HepG2 (cell line): Measurements from ENCODE around the gene FMNL2.

Source experiments
- EZH2 ChIP-seq: conservative IDR thresholded peaks from 2 replicates; pipeline ENCODE4 v1.6.1; 2012; ENCODE audit warnings: mild to moderate bottlenecking, low read depth, low read length, moderate library complexity
- GABPA ChIP-seq, 2 experiments: IDR thresholded peaks; 2 replicates each; pipeline ENCODE4 v1.6.1; 2011 to 2016; ENCODE audit warnings: low read depth in 2 of 2, low read length in 1 of 2, missing biosample characterization in 1 of 2, missing genetic modification characterization in 1 of 2
- MAFK ChIP-seq, 2 experiments: IDR thresholded peaks in 1 of 2; conservative IDR thresholded peaks in 1 of 2; 2 replicates each; pipeline ENCODE4 v1.6.1; 2011; ENCODE audit warnings: improper control_type of control experiment in 2 of 2, low read length in 2 of 2
- NBN ChIP-seq: fragments of 450-650 bp; conservative IDR thresholded peaks from 2 replicates; pipeline ENCODE4 v1.6.1; 2017
- ZNF350 ChIP-seq: sonication (generic); formaldehyde crosslinking; IDR thresholded peaks from 2 replicates; pipeline ENCODE4 v1.4.0; 2020; ENCODE audit warnings: mild to moderate bottlenecking, low read depth, missing genetic modification reagents, borderline replicate concordance
- ZNF777 ChIP-seq: sonication (generic); formaldehyde crosslinking; IDR thresholded peaks from 2 replicates; pipeline ENCODE4 v1.4.0; 2020; ENCODE audit warnings: missing genetic modification reagents
- TF ChIP-seq, protein P1 (sequence below): IDR thresholded peaks from 2 replicates; pipeline ENCODE4 v1.6.1; 2016; ENCODE audit warnings: control low read depth
- TF ChIP-seq, protein P2 (sequence below): sonication (generic); formaldehyde crosslinking; IDR thresholded peaks from 2 replicates; pipeline ENCODE4 v1.4.0; 2020; ENCODE audit warnings: mild to moderate bottlenecking, missing genetic modification reagents, borderline replicate concordance
- TF ChIP-seq, protein P3 (sequence below): sonication (generic); formaldehyde crosslinking; IDR thresholded peaks from 2 replicates; pipeline ENCODE4 v1.5.0; 2020; ENCODE audit warnings: missing genetic modification reagents
- TF ChIP-seq, protein P4 (sequence below): sonication (generic); formaldehyde crosslinking; IDR thresholded peaks from 2 replicates; pipeline ENCODE4 v1.8.0; 2022; ENCODE audit warnings: mild to moderate bottlenecking, missing genetic modification reagents, borderline replicate concordance

DNA sequence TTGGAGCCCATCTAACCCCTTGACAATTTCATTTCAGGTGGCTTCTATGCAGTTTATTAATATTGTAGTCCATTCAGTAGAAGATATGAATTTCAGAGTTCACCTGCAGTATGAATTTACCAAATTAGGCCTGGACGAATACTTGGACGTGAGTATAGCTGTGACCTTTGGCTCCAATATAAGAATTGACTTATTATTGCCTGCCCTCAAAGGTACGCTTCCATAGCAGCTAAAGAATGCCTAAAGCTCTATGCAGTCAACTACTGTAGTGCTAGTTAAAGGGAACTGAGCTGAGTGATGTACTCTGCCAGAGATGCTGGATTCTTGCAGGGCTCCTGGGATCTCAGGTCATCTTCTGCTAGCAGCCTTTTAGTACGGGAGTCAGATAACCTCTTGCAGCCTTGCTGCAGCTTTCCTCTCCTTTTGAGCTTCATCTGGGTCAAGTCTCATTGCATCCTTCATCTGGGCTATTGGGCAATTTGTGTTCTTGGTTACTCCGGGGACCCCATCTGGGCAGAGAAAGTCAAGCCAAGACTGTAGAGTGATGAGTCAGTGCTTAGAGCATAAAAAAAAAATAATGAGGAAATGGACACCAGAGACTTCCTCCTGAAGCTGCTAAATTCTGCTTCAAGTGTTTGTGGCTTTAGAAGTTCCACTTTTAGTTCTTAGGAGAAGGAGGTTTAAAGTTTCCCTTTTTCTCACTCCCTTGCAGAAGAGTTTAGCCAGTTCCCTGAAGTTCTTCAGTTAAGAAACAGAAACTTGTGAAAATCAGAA lies 276.7 kb downstream of the FMNL2 start:
- TF ChIP-seq, protein P1, sequence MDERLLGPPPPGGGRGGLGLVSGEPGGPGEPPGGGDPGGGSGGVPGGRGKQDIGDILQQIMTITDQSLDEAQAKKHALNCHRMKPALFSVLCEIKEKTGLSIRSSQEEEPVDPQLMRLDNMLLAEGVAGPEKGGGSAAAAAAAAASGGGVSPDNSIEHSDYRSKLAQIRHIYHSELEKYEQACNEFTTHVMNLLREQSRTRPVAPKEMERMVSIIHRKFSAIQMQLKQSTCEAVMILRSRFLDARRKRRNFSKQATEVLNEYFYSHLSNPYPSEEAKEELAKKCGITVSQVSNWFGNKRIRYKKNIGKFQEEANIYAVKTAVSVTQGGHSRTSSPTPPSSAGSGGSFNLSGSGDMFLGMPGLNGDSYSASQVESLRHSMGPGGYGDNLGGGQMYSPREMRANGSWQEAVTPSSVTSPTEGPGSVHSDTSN (CRISPR knock-in tag) = no peak
- TF ChIP-seq NBN = no peak
- TF ChIP-seq, protein P2, sequence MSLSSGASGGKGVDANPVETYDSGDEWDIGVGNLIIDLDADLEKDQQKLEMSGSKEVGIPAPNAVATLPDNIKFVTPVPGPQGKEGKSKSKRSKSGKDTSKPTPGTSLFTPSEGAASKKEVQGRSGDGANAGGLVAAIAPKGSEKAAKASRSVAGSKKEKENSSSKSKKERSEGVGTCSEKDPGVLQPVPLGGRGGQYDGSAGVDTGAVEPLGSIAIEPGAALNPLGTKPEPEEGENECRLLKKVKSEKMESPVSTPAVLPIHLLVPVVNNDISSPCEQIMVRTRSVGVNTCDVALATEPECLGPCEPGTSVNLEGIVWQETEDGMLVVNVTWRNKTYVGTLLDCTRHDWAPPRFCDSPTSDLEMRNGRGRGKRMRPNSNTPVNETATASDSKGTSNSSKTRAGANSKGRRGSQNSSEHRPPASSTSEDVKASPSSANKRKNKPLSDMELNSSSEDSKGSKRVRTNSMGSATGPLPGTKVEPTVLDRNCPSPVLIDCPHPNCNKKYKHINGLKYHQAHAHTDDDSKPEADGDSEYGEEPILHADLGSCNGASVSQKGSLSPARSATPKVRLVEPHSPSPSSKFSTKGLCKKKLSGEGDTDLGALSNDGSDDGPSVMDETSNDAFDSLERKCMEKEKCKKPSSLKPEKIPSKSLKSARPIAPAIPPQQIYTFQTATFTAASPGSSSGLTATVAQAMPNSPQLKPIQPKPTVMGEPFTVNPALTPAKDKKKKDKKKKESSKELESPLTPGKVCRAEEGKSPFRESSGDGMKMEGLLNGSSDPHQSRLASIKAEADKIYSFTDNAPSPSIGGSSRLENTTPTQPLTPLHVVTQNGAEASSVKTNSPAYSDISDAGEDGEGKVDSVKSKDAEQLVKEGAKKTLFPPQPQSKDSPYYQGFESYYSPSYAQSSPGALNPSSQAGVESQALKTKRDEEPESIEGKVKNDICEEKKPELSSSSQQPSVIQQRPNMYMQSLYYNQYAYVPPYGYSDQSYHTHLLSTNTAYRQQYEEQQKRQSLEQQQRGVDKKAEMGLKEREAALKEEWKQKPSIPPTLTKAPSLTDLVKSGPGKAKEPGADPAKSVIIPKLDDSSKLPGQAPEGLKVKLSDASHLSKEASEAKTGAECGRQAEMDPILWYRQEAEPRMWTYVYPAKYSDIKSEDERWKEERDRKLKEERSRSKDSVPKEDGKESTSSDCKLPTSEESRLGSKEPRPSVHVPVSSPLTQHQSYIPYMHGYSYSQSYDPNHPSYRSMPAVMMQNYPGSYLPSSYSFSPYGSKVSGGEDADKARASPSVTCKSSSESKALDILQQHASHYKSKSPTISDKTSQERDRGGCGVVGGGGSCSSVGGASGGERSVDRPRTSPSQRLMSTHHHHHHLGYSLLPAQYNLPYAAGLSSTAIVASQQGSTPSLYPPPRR (CRISPR knock-in tag) = no peak
- TF ChIP-seq, protein P3, sequence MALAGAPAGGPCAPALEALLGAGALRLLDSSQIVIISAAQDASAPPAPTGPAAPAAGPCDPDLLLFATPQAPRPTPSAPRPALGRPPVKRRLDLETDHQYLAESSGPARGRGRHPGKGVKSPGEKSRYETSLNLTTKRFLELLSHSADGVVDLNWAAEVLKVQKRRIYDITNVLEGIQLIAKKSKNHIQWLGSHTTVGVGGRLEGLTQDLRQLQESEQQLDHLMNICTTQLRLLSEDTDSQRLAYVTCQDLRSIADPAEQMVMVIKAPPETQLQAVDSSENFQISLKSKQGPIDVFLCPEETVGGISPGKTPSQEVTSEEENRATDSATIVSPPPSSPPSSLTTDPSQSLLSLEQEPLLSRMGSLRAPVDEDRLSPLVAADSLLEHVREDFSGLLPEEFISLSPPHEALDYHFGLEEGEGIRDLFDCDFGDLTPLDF (CRISPR knock-in tag) = no peak
- TF ChIP-seq ZNF350 = no peak
- TF ChIP-seq, protein P4, sequence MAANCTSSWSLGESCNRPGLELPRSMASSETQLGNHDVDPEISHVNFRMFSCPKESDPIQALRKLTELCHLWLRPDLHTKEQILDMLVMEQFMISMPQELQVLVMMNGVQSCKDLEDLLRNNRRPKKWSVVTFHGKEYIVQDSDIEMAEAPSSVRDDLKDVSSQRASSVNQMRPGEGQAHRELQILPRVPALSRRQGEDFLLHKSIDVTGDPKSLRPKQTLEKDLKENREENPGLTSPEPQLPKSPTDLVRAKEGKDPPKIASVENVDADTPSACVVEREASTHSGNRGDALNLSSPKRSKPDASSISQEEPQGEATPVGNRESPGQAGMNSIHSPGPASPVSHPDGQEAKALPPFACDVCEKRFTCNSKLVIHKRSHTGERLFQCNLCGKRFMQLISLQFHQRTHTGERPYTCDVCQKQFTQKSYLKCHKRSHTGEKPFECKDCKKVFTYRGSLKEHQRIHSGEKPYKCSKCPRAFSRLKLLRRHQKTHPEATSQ = no peak
- no peak for TF ChIP-seq EZH2
- no peak for TF ChIP-seq GABPA (IDR thresholded peaks at IDR 0.05; ENCODE audit: low read depth, low read length)
- no peak for TF ChIP-seq GABPA (CRISPR knock-in tag; IDR thresholded peaks at IDR 0.05; ENCODE audit: low read depth)
- no peak for TF ChIP-seq MAFK (conservative IDR thresholded peaks at IDR 0.05 in 1 of 2, IDR thresholded peaks at IDR 0.05 in 1 of 2; ENCODE audit: low read length in 2 of 2)
- no peak for TF ChIP-seq ZNF777
